GM18909 (cell line): Measurements from ENCODE around the gene ARHGEF12.

ENCODE experiments used
- ATAC-seq: cut with Tn5 transposase; IDR thresholded peaks from one replicate; pipeline ENCODE4 v1.9.1; 2021; ENCODE audit warnings: mild to moderate bottlenecking; ENCODE audit not compliant: unreplicated experiment, poor library complexity

The ARHGEF12 gene

GRCh38 chr11:120383518-120384155 is 47.4 kb downstream of the ARHGEF12 start:
- ATAC-seq = no peak

GRCh38 chr11:120384476-120384875 is 48.3 kb downstream of the ARHGEF12 start:
- ATAC-seq = no peak

GRCh38 chr11:120385110-120385509 is 48.9 kb downstream of the ARHGEF12 start:
- no peak for ATAC-seq

- no peak for ATAC-seq
Observed at GRCh38 chr11:120385655-120386054, 49.4 kb downstream of the ARHGEF12 start.

GRCh38 chr11:120386318-120386717 is 50.1 kb downstream of the ARHGEF12 start:
- no peak for ATAC-seq

- no peak for ATAC-seq
Observed at GRCh38 chr11:120386774-120387371, 50.7 kb downstream of the ARHGEF12 start.

GRCh38 chr11:120388261-120388660 is 52.0 kb downstream of the ARHGEF12 start:
- no peak for ATAC-seq

- ATAC-seq = no peak
Observed at GRCh38 chr11:120389693-120390584, 53.7 kb downstream of the ARHGEF12 start.

- no peak for ATAC-seq
Observed at GRCh38 chr11:120390585-120390922, 54.3 kb downstream of the ARHGEF12 start.

- ATAC-seq = no peak
Observed at GRCh38 chr11:120391292-120391691, 55.1 kb downstream of the ARHGEF12 start.

GRCh38 chr11:120391854-120392253 is 55.6 kb downstream of the ARHGEF12 start:
- ATAC-seq = no peak

- ATAC-seq = no peak
Observed at GRCh38 chr11:120392314-120392713, 56.1 kb downstream of the ARHGEF12 start.

- ATAC-seq = no peak
Observed at GRCh38 chr11:120392793-120393192, 56.6 kb downstream of the ARHGEF12 start.

- no peak for ATAC-seq
Observed at GRCh38 chr11:120394119-120394518, 57.9 kb downstream of the ARHGEF12 start.

- no peak for ATAC-seq
Observed at GRCh38 chr11:120395778-120396177, 59.6 kb downstream of the ARHGEF12 start.

- no peak for ATAC-seq
Observed at GRCh38 chr11:120398132-120398531, 61.9 kb downstream of the ARHGEF12 start.

GRCh38 chr11:120399307-120399706 is 63.1 kb downstream of the ARHGEF12 start:
- ATAC-seq = no peak

- ATAC-seq = no peak
Observed at GRCh38 chr11:120400564-120401364, 64.6 kb downstream of the ARHGEF12 start.

GRCh38 chr11:120401506-120401905 is 65.3 kb downstream of the ARHGEF12 start:
- ATAC-seq = no peak

GRCh38 chr11:120403966-120404365 is 67.8 kb downstream of the ARHGEF12 start:
- no peak for ATAC-seq

GRCh38 chr11:120404495-120404894 is 68.3 kb downstream of the ARHGEF12 start:
- no peak for ATAC-seq
